HEK293T (cell line): ENCODE data around the gene TLR6.

Experiments used
- CTCF ChIA-PET: fragments of 350-600 bp; formaldehyde crosslinking; extraction: SDS; loops from one replicate; lab custom pipeline; 2021; ENCODE audit warnings: antibody characterized with exemption, inconsistent platforms; lab: Yijun Ruan, JAX
- POLR2A ChIA-PET: fragments of 350-600 bp; formaldehyde crosslinking; extraction: SDS; loops from one replicate; lab custom pipeline; 2020; ENCODE audit warnings: antibody characterized with exemption, inconsistent platforms; lab: Yijun Ruan, JAX
- DNase-seq: peaks from one replicate; pipeline ENCODE4 v3.0.0; 2012; ENCODE audit warnings: mixed read lengths; ENCODE audit errors: extremely low spot score
- ARNT ChIP-seq: fragments of 450-650 bp; IDR thresholded peaks from 2 replicates; pipeline ENCODE4 v1.6.1; 2017; ENCODE audit warnings: mild to moderate bottlenecking
- BHLHE40 ChIP-seq: fragments of 450-650 bp; IDR thresholded peaks from 2 replicates; pipeline ENCODE4 v1.6.1; 2016; ENCODE audit warnings: mild to moderate bottlenecking, moderate library complexity, borderline replicate concordance
- CTBP1 ChIP-seq: fragments of 450-650 bp; IDR thresholded peaks from 2 replicates; pipeline ENCODE4 v1.6.1; 2016; ENCODE audit warnings: borderline replicate concordance
- ELF4 ChIP-seq: fragments of 450-650 bp; IDR thresholded peaks from 2 replicates; pipeline ENCODE4 v1.6.1; 2017; ENCODE audit warnings: antibody characterized with exemption
- FOXA1 ChIP-seq: fragments of 450-650 bp; IDR thresholded peaks from 2 replicates; pipeline ENCODE4 v1.6.1; 2016; ENCODE audit warnings: mild to moderate bottlenecking
- FOXK2 ChIP-seq: fragments of 450-650 bp; IDR thresholded peaks from 2 replicates; pipeline ENCODE4 v1.6.1; 2016; ENCODE audit warnings: mild to moderate bottlenecking
- FOXM1 ChIP-seq: fragments of 450-650 bp; IDR thresholded peaks from 2 replicates; pipeline ENCODE4 v1.6.1; 2017; ENCODE audit warnings: mild to moderate bottlenecking, borderline replicate concordance
- HDGF ChIP-seq: fragments of 450-650 bp; IDR thresholded peaks from 2 replicates; pipeline ENCODE4 v1.6.1; 2017; ENCODE audit warnings: antibody characterized with exemption, borderline replicate concordance
- L3MBTL2 ChIP-seq: fragments of 450-650 bp; conservative IDR thresholded peaks from 2 replicates; pipeline ENCODE4 v1.6.1; 2016; ENCODE audit warnings: mild to moderate bottlenecking
- LEF1 ChIP-seq: fragments of 450-650 bp; IDR thresholded peaks from 2 replicates; pipeline ENCODE4 v1.6.1; 2017; ENCODE audit warnings: mild to moderate bottlenecking, borderline replicate concordance
- NFRKB ChIP-seq: fragments of 450-650 bp; IDR thresholded peaks from 2 replicates; pipeline ENCODE4 v1.6.1; 2016; ENCODE audit warnings: mild to moderate bottlenecking, moderate library complexity
- PKNOX1 ChIP-seq: fragments of 450-650 bp; IDR thresholded peaks from 2 replicates; pipeline ENCODE4 v1.6.1; 2016
- SP1 ChIP-seq: fragments of 450-650 bp; IDR thresholded peaks from 2 replicates; pipeline ENCODE4 v1.6.1; 2017
- SUZ12 ChIP-seq: fragments of 450-650 bp; IDR thresholded peaks from 2 replicates; pipeline ENCODE4 v1.6.1; 2016; ENCODE audit warnings: mild to moderate bottlenecking
- TARDBP ChIP-seq: fragments of 450-650 bp; IDR thresholded peaks from 2 replicates; pipeline ENCODE4 v1.6.1; 2016
- ZNF384 ChIP-seq: fragments of 450-650 bp; IDR thresholded peaks from 2 replicates; pipeline ENCODE4 v1.6.1; 2016

The TLR6 gene

GRCh38 chr4:38837334-38837733, 19.3 kb downstream of the TLR6 start:
- no peak for DNase-seq
- POLR2A ChIA-PET: no interaction called here
- TF ChIP-seq ARNT (no peak), SP1 (no peak), HDGF (no peak), CTBP1 (no peak), LEF1 (no peak), FOXM1 (no peak), FOXK2 (no peak), FOXA1 (no peak), ZNF384 (no peak), TARDBP (no peak), L3MBTL2 (no peak), ELF4 (no peak), NFRKB (no peak), BHLHE40 (no peak), PKNOX1 (no peak)
- CTCF ChIA-PET: no interaction called here

GRCh38 chr4:38834570-38834969, 22.0 kb downstream of the TLR6 start:
- TF ChIP-seq SUZ12 (no peak), NFRKB (no peak), FOXK2 (no peak), L3MBTL2 (no peak), LEF1 (no peak), ELF4 (no peak), SP1 (no peak), BHLHE40 (no peak), HDGF (no peak), PKNOX1 (no peak), ARNT (no peak), FOXM1 (no peak), TARDBP (no peak), FOXA1 (no peak), ZNF384 (no peak), CTBP1 (no peak)
- DNase-seq: no peak
- POLR2A ChIA-PET: no interaction called here
- CTCF ChIA-PET: interaction anchor here (0.5 to 0.6 kb wide), 2 partner anchors 15 to 392 kb away, joined by 3 to 7 read pairs; no protein-coding TSS in a partner anchor

- CTCF ChIA-PET: no interaction called here
- POLR2A ChIA-PET: no interaction called here
- no peak for TF ChIP-seq FOXM1
- no peak for TF ChIP-seq PKNOX1
- TF ChIP-seq SP1: no peak
- no peak for TF ChIP-seq FOXA1
- TF ChIP-seq SUZ12: no peak
- TF ChIP-seq L3MBTL2: no peak
- no peak for TF ChIP-seq CTBP1
- DNase-seq: no peak
Observed at GRCh38 chr4:38832624-38833528, 23.7 kb downstream of the TLR6 start.

- ChIA-PET POLR2A (no interaction called here), CTCF (no interaction called here)
- no peak for DNase-seq
- TF ChIP-seq TARDBP: no peak
- no peak for TF ChIP-seq SP1
- TF ChIP-seq CTBP1: no peak
- TF ChIP-seq ARNT: no peak
- no peak for TF ChIP-seq FOXM1
- no peak for TF ChIP-seq FOXA1
- TF ChIP-seq LEF1: no peak
- TF ChIP-seq HDGF: no peak
- no peak for TF ChIP-seq L3MBTL2
- no peak for TF ChIP-seq PKNOX1
- no peak for TF ChIP-seq FOXK2
- TF ChIP-seq ELF4: no peak
- TF ChIP-seq SUZ12: no peak
- TF ChIP-seq NFRKB: no peak
Observed at GRCh38 chr4:38832206-38832605, 24.4 kb downstream of the TLR6 start.

- CTCF ChIA-PET: interaction anchor here (0.7 kb wide), 1 partner anchor 746 kb away, joined by 5 read pairs; no protein-coding TSS in a partner anchor
- POLR2A ChIA-PET: no interaction called here
- no peak for DNase-seq
- no peak for TF ChIP-seq TARDBP
- no peak for TF ChIP-seq CTBP1
- no peak for TF ChIP-seq FOXK2
- no peak for TF ChIP-seq PKNOX1
- TF ChIP-seq L3MBTL2: no peak
- no peak for TF ChIP-seq HDGF
- no peak for TF ChIP-seq BHLHE40
- TF ChIP-seq FOXA1: no peak
- no peak for TF ChIP-seq LEF1
- TF ChIP-seq ZNF384: no peak
- TF ChIP-seq NFRKB: no peak
- no peak for TF ChIP-seq SUZ12
- no peak for TF ChIP-seq ARNT
- TF ChIP-seq FOXM1: no peak
Observed at GRCh38 chr4:38831653-38832052, 25.0 kb downstream of the TLR6 start.
